Astrocyte (in vitro differentiated cells and primary cell): ENCODE results near the gene FIGN. TPM values are rescaled to one million over a fixed set of nuclear protein-coding genes. Genes with fewer than 3 reads are reported as not detected.
A peak's percentile ranks its signal among the peaks of the same experiment; 100 is the strongest.

Source experiments
- DNase-seq: peaks from one replicate; pipeline ENCODE4 v3.0.0-alpha.2; 2010; ENCODE audit warnings: low read depth
- FAIRE-seq: peaks from 2 replicates; lab custom pipeline; 2011; peaks lifted over from hg19 to GRCh38; lab: Jason Lieb, UNC
- H2AFZ ChIP-seq: 2 replicates; pipeline ENCODE4 v1.6.0; 2012; ENCODE audit warnings: low read depth, low read length, inconsistent platforms
- H3K27ac ChIP-seq: 2 replicates; pipeline ENCODE4 v1.5.1; 2011; ENCODE audit warnings: low read depth, low read length, inconsistent platforms
- H3K27me3 ChIP-seq: 2 replicates; pipeline ENCODE4 v1.6.0; 2011; ENCODE audit warnings: low read length, inconsistent platforms; ENCODE audit not compliant: insufficient read depth
- H3K36me3 ChIP-seq: 2 replicates; pipeline ENCODE4 v1.5.1; 2011; ENCODE audit warnings: low read length, inconsistent platforms; ENCODE audit not compliant: insufficient read depth
- H3K4me1 ChIP-seq: 2 replicates; pipeline ENCODE4 v1.5.1; 2011; ENCODE audit warnings: low read length, inconsistent platforms; ENCODE audit not compliant: insufficient read depth
- H3K4me2 ChIP-seq: 2 replicates; pipeline ENCODE4 v1.6.0; 2012; ENCODE audit warnings: low read length, inconsistent platforms
- H3K4me3 ChIP-seq: 2 replicates; pipeline ENCODE4 v1.5.1; 2011; ENCODE audit warnings: low read depth, mild to moderate bottlenecking, low read length, inconsistent platforms; ENCODE audit not compliant: insufficient read depth
- H3K79me2 ChIP-seq: 2 replicates; pipeline ENCODE4 v1.6.0; 2012; ENCODE audit warnings: mild to moderate bottlenecking, low read length, inconsistent platforms; ENCODE audit not compliant: insufficient read depth
- H3K9ac ChIP-seq: 2 replicates; pipeline ENCODE4 v1.6.0; 2012; ENCODE audit warnings: mild to moderate bottlenecking, low read length, inconsistent platforms
- H3K9me3 ChIP-seq: 2 replicates; pipeline ENCODE4 v1.5.1; 2012; ENCODE audit warnings: low read depth, mild to moderate bottlenecking, low read length, inconsistent platforms; ENCODE audit not compliant: insufficient read depth
- H4K20me1 ChIP-seq: 2 replicates; pipeline ENCODE4 v1.6.0; 2012; ENCODE audit warnings: low read length, inconsistent platforms; ENCODE audit not compliant: insufficient read depth
- H3K27ac Mint-ChIP-seq: one replicate; pipeline ENCODE4 v1.8.0; 2021; ENCODE audit warnings: mild to moderate bottlenecking, mixed read lengths; ENCODE audit not compliant: unreplicated experiment
- H3K27me3 Mint-ChIP-seq: one replicate; pipeline ENCODE4 v1.8.0; 2021; ENCODE audit warnings: low read depth, mixed read lengths; ENCODE audit not compliant: unreplicated experiment
- H3K36me3 Mint-ChIP-seq: one replicate; pipeline ENCODE4 v1.8.0; 2021; ENCODE audit warnings: low read depth, mixed read lengths; ENCODE audit not compliant: unreplicated experiment
- H3K4me1 Mint-ChIP-seq: one replicate; pipeline ENCODE4 v1.8.0; 2021; ENCODE audit warnings: low read depth, mixed read lengths; ENCODE audit not compliant: unreplicated experiment
- H3K4me3 Mint-ChIP-seq: one replicate; pipeline ENCODE4 v1.8.0; 2021; ENCODE audit warnings: mild to moderate bottlenecking, moderate library complexity, mixed read lengths; ENCODE audit not compliant: unreplicated experiment
- H3K9me3 Mint-ChIP-seq: one replicate; pipeline ENCODE4 v1.8.0; 2021; ENCODE audit warnings: mild to moderate bottlenecking, mixed read lengths; ENCODE audit not compliant: unreplicated experiment
- CTCF ChIP-seq: IDR thresholded peaks from 2 replicates; pipeline ENCODE4 v1.5.1; 2011; ENCODE audit warnings: low read depth, mild to moderate bottlenecking, inconsistent platforms, low read length, moderate library complexity; ENCODE audit not compliant: insufficient read depth
- EZH2 ChIP-seq: IDR thresholded peaks from 2 replicates; pipeline ENCODE4 v1.6.1; 2012; ENCODE audit warnings: mild to moderate bottlenecking, low read length, inconsistent platforms; ENCODE audit not compliant: insufficient read depth
- total RNA-seq: library from RNA; stranded (reverse); gene quantifications from 2 replicates; pipeline ENCODE4 v1.2.1, GENCODE V29; 2021

The FIGN gene
- total RNA-seq, 1 donor from 2014 or later = 30.3 TPM

GRCh38 chr2:163741435-163741834 lies 5.6 kb upstream of the FIGN start:
- H3K36me3 Mint-ChIP-seq = no peaks in the 10 kb centered on the region
- Histone ChIP-seq H2AFZ (no peak overlapping the region), H3K4me1 (no peaks in the 10 kb centered on the region), H3K79me2 (no peaks in the 10 kb centered on the region), H3K4me2 (no peak overlapping the region), H3K4me3 (no peak overlapping the region), H3K36me3 (no peaks in the 10 kb centered on the region), H3K27ac (no peak overlapping the region), H3K9me3 (no peaks in the 10 kb centered on the region), H3K9ac (no peak overlapping the region), H4K20me1 (no peaks in the 10 kb centered on the region), H3K27me3 (no peaks in the 10 kb centered on the region)
- H3K9me3 Mint-ChIP-seq = no peaks in the 10 kb centered on the region
- DNase-seq (no peak), FAIRE-seq (no peak)
- H3K4me3 Mint-ChIP-seq = no peak overlapping the region
- TF ChIP-seq EZH2 (no peak), CTCF (no peak)
- H3K4me1 Mint-ChIP-seq = no peaks in the 10 kb centered on the region
- H3K27me3 Mint-ChIP-seq = no peaks in the 10 kb centered on the region
- H3K27ac Mint-ChIP-seq = no peak overlapping the region

- Histone ChIP-seq H3K27me3 (no peaks in the 10 kb centered on the region), H3K9me3 (no peaks in the 10 kb centered on the region), H3K4me2 (no peak overlapping the region), H2AFZ (no peak overlapping the region), H3K36me3 (no peaks in the 10 kb centered on the region), H3K79me2 (peaks cover 30% of the 10 kb centered on the region), H3K9ac (no peak overlapping the region), H3K4me1 (peaks cover 5% of the 10 kb centered on the region), H4K20me1 (no peaks in the 10 kb centered on the region), H3K27ac (no peak overlapping the region), H3K4me3 (no peak overlapping the region)
- DNase-seq (no peak), FAIRE-seq (no peak)
- Mint-ChIP-seq H3K9me3 (no peaks in the 10 kb centered on the region), H3K36me3 (no peaks in the 10 kb centered on the region), H3K27ac (no peak overlapping the region), H3K4me3 (peak overlapping the region; percentile 84), H3K4me1 (peaks cover 5% of the 10 kb centered on the region), H3K27me3 (no peaks in the 10 kb centered on the region)
- TF ChIP-seq EZH2 = no peak
- TF ChIP-seq CTCF = no peak
These were observed 1.8 kb upstream of the FIGN start for GRCh38 chr2:163737563-163737962.

- H3K4me1 Mint-ChIP-seq = peaks cover 6% of the 10 kb centered on the region
- peak overlapping the region; percentile 96 for H3K9ac ChIP-seq
- DNase-seq (no peak), FAIRE-seq (no peak)
- no peaks in the 10 kb centered on the region for H3K9me3 Mint-ChIP-seq
- H3K4me1 ChIP-seq = peaks cover 5% of the 10 kb centered on the region
- no peaks in the 10 kb centered on the region for H3K27me3 Mint-ChIP-seq
- H3K36me3 ChIP-seq = no peaks in the 10 kb centered on the region
- H3K79me2 ChIP-seq = peaks cover 34% of the 10 kb centered on the region
- TF ChIP-seq CTCF = no peak
- TF ChIP-seq EZH2 = no peak
- H3K27me3 ChIP-seq = no peaks in the 10 kb centered on the region
- H3K4me3 ChIP-seq = peak overlapping the region; percentile 95
- H3K4me2 ChIP-seq = peak overlapping the region; percentile 93
- no peaks in the 10 kb centered on the region for H3K9me3 ChIP-seq
- H3K36me3 Mint-ChIP-seq = no peaks in the 10 kb centered on the region
- H3K27ac ChIP-seq = no peak overlapping the region
- no peaks in the 10 kb centered on the region for H4K20me1 ChIP-seq
- no peak overlapping the region for H3K27ac Mint-ChIP-seq
- H3K4me3 Mint-ChIP-seq = peak overlapping the region; percentile 84
- H2AFZ ChIP-seq = peak overlapping the region; percentile 90
These were observed 1.3 kb upstream of the FIGN start for GRCh38 chr2:163737190-163737439.
